Measurements from ENCODE around the gene TUBB. TPM values are rescaled to one million over a fixed set of nuclear protein-coding genes. Genes with fewer than 3 reads are reported as not detected.

The TUBB gene
- polyA plus RNA-seq, 10 donors: 582 to 1,224 (median 866) TPM

- peak in 2 of 3 donors; percentile 67 to 82 for DNase-seq
Measured at GRCh38 chr6:30686009-30686907, 33.9 kb upstream of the TUBB start, which contains the start of gene PPP1R18. Gene PPP1R18 (minus strand): TSS chr6:30686645. CDS start chr6:30686018, 627 bp downstream.

GRCh38 chr6:30686908-30687658 is 33.1 kb upstream of the TUBB start:
- DNase-seq: peak; percentile 96 to 99 (median 96)

- DNase-seq: peak in 1 of 3 donors; percentile 30
Measured at GRCh38 chr6:30687659-30688431, 32.3 kb upstream of the TUBB start.

- DNase-seq: no peak
Measured at GRCh38 chr6:30688569-30688968, 31.6 kb upstream of the TUBB start.

- no peak for DNase-seq
Measured at GRCh38 chr6:30689022-30689865, 30.9 kb upstream of the TUBB start.

- no peak for DNase-seq
Measured at GRCh38 chr6:30689985-30690384, 30.2 kb upstream of the TUBB start.

GRCh38 chr6:30690403-30691207 is 29.5 kb upstream of the TUBB start, which contains the start of gene NRM:
Gene NRM (minus strand): TSS chr6:30690984. CDS start chr6:30690974, 10 bp downstream.
- DNase-seq: peak; percentile 89 to 97 (median 94)

GRCh38 chr6:30691208-30691847 is 28.8 kb upstream of the TUBB start:
- peak in 1 of 3 donors; percentile 44 for DNase-seq

- DNase-seq: no peak
Measured at GRCh38 chr6:30696432-30696831, 23.7 kb upstream of the TUBB start.

GRCh38 chr6:30700340-30700739 is 19.8 kb upstream of the TUBB start:
- DNase-seq: no peak

- DNase-seq: no peak
Measured at GRCh38 chr6:30703011-30703410, 17.1 kb upstream of the TUBB start.

- no peak for DNase-seq
Measured at GRCh38 chr6:30703821-30704220, 16.3 kb upstream of the TUBB start.

- DNase-seq: no peak
Measured at GRCh38 chr6:30705620-30706019, 14.5 kb upstream of the TUBB start.

- DNase-seq: no peak
Measured at GRCh38 chr6:30707281-30707850, 12.8 kb upstream of the TUBB start.

GRCh38 chr6:30709101-30709868 is 10.9 kb upstream of the TUBB start:
- DNase-seq: no peak

- DNase-seq: no peak
Measured at GRCh38 chr6:30711758-30712380, 8.3 kb upstream of the TUBB start.

- no peak for DNase-seq
Measured at GRCh38 chr6:30712441-30712945, 7.7 kb upstream of the TUBB start.

GRCh38 chr6:30714263-30714662 is 5.9 kb upstream of the TUBB start:
- DNase-seq: no peak
